ENCODE data around the gene MORC3. TPM values are rescaled to one million over a fixed set of nuclear protein-coding genes. Genes with fewer than 3 reads are reported as not detected.

MORC3 gene
- total RNA-seq, 1 experiment from 2014 or later, result 19.8 TPM

- peaks cover 11 to 32% of the 10 kb centered on the region in 2 experiments for H3K36me3 ChIP-seq (ENCODE audit: control insufficient read depth in 1 of 2, insufficient read depth in 2 of 2, low read length in 2 of 2)
- POLR2A ChIA-PET, result no interaction called here
Measured at GRCh38 chr21:36396971-36397370, 77.0 kb downstream of the MORC3 start.

More at GRCh38 chr21:36396971-36397370, 77.0 kb downstream of the MORC3 start:
- no peak overlapping the region for H2AFZ ChIP-seq (ENCODE audit: low read depth, low read length, poor library complexity, severe bottlenecking)
- DNase-seq (ENCODE audit: low read depth, low spot score) (no peak), ATAC-seq (no peak)
- no peaks in the 10 kb centered on the region for H3K27me3 ChIP-seq (ENCODE audit: insufficient read depth, low read length)
- H3K9me2 ChIP-seq (ENCODE audit: insufficient read depth), result no peaks in the 10 kb centered on the region
- CTCF ChIA-PET, result no interaction called here
- H3K79me2 ChIP-seq (ENCODE audit: insufficient read depth, low read length), result no peaks in the 10 kb centered on the region
- no TSS peak for BruUV-seq (replicated peaks)
- no peak overlapping the region for H3K9ac ChIP-seq (ENCODE audit: low read length)
- intact Hi-C loops (cut with micrococcal nuclease), result no loop called here
- H3K27ac ChIP-seq (ENCODE audit: low read depth, low read length), result no peak overlapping the region
- TF ChIP-seq MAX (IDR thresholded peaks at IDR 0.05), result no peak
- TF ChIP-seq SIN3A (IDR thresholded peaks at IDR 0.05; ENCODE audit: low read depth), result no peak
- TF ChIP-seq REST (IDR thresholded peaks at IDR 0.05; ENCODE audit: low read depth), result no peak
- no peak for TF ChIP-seq EGR1 (IDR thresholded peaks at IDR 0.05; ENCODE audit: low read depth)
- TF ChIP-seq ELF1 (IDR thresholded peaks at IDR 0.05; ENCODE audit: borderline replicate concordance, low read depth), result no peak
- no peak for TF ChIP-seq EZH2phosphoT487 (IDR thresholded peaks at IDR 0.05; ENCODE audit: borderline replicate concordance)
- no peaks in the 10 kb centered on the region for H3K4me1 ChIP-seq (ENCODE audit: control insufficient read depth in 1 of 2, insufficient read depth in 2 of 2, low read length in 2 of 2)
- H4K20me1 ChIP-seq (ENCODE audit: insufficient read depth), result no peaks in the 10 kb centered on the region
- H3K4me2 ChIP-seq (ENCODE audit: low read length), result no peak overlapping the region
- no peak overlapping the region for H3K4me3 ChIP-seq (replicated peaks in 1 of 2; ENCODE audit: low read depth in 1 of 2, low read length in 2 of 2)
- RAD21 ChIA-PET (ENCODE audit: low non-redundant PET in 1 of 2, low total read pairs in 2 of 2, uncharacterized antibody in 2 of 2, unreplicated experiment in 2 of 2), result no interaction called here
- H3K9me3 ChIP-seq (ENCODE audit: control insufficient read depth in 1 of 2, insufficient read depth in 1 of 2, low read depth in 1 of 2, low read length in 2 of 2), result no peaks in the 10 kb centered on the region

Measured in HCT116 (cell line).